SU-DHL-6 (cell line): ENCODE measurements around the gene ARHGAP6.

Source experiments
- CTCF ChIP-seq: fragments of 200-600 bp; sonication (generic); IDR thresholded peaks from one replicate; pipeline ENCODE4 v1.5.1; 2017; ENCODE audit warnings: antibody characterized with exemption, mild to moderate bottlenecking, low read length, moderate library complexity; ENCODE audit not compliant: insufficient read depth, poor library complexity, severe bottlenecking
- EZH2phosphoT487 ChIP-seq: fragments of 200-600 bp; sonication (generic), shearing (Covaris generic); conservative IDR thresholded peaks from 2 replicates; pipeline ENCODE4 v1.6.1; 2018; ENCODE audit warnings: mild to moderate bottlenecking, antibody characterized with exemption, low read length, moderate library complexity, mixed read lengths

GRCh38 chrX:11666952-11667685, 1.4 kb upstream of the ARHGAP6 start:
- no peak for TF ChIP-seq CTCF
- no peak for TF ChIP-seq EZH2phosphoT487
